NCI-H1417 (cell line): Measurements from ENCODE around the gene CDC123.
"Not testable (repeated sequence)": the region's sequence is repeated elsewhere in the genome, so short reads cannot be mapped to it uniquely, and the experiment has no call there.

ENCODE experiments used
- DNase-seq, 3 experiments: peaks; one replicate each; lab custom pipeline; 2025; lab: John Stamatoyannopoulos, UW

CDC123 gene

GRCh38 chr10:12195603-12196506 lies at the start of gene CDC123, which contains the start of gene NUDT5:
CDC123 (plus strand) TSS chr10:12196188; CDS start chr10:12196246, 58 bp downstream.
NUDT5 (minus strand) TSS chr10:12195891; CDS start chr10:12186291, 9,600 bp downstream.
- peak; percentile 84 to 95 (median 95) for DNase-seq

GRCh38 chr10:12150163-12150562 lies 45.8 kb upstream of the CDC123 start:
- no peak for DNase-seq

GRCh38 chr10:12154516-12154915 lies 41.5 kb upstream of the CDC123 start:
- DNase-seq = no peak

GRCh38 chr10:12156367-12157123 lies 39.4 kb upstream of the CDC123 start:
- no peak for DNase-seq

- no peak for DNase-seq
Measured at GRCh38 chr10:12158111-12158510, 37.9 kb upstream of the CDC123 start.

GRCh38 chr10:12160664-12161063 lies 35.3 kb upstream of the CDC123 start:
- DNase-seq = no peak

GRCh38 chr10:12162927-12163326 lies 33.1 kb upstream of the CDC123 start:
- DNase-seq = no peak

GRCh38 chr10:12164085-12164484 lies 31.9 kb upstream of the CDC123 start:
- DNase-seq = no peak

GRCh38 chr10:12165036-12165435 lies 31.0 kb upstream of the CDC123 start:
- no peak for DNase-seq

- DNase-seq = no peak
Measured at GRCh38 chr10:12165999-12166775, 29.8 kb upstream of the CDC123 start.

GRCh38 chr10:12171512-12171911 lies 24.5 kb upstream of the CDC123 start:
- not testable (repeated sequence) for DNase-seq

GRCh38 chr10:12177642-12178041 lies 18.3 kb upstream of the CDC123 start:
- no peak for DNase-seq

GRCh38 chr10:12179606-12180170 lies 16.3 kb upstream of the CDC123 start:
- DNase-seq = no peak

GRCh38 chr10:12180221-12180974 lies 15.6 kb upstream of the CDC123 start:
- DNase-seq = no peak

GRCh38 chr10:12181065-12181775 lies 14.8 kb upstream of the CDC123 start:
- DNase-seq = no peak

- no peak for DNase-seq
Measured at GRCh38 chr10:12184165-12184564, 11.8 kb upstream of the CDC123 start.

GRCh38 chr10:12186323-12186722 lies 9.7 kb upstream of the CDC123 start:
- DNase-seq = no peak

- no peak for DNase-seq
Measured at GRCh38 chr10:12187321-12187905, 8.6 kb upstream of the CDC123 start.

- DNase-seq = no peak
Measured at GRCh38 chr10:12188656-12189055, 7.3 kb upstream of the CDC123 start.

GRCh38 chr10:12189426-12189825 lies 6.6 kb upstream of the CDC123 start:
- no peak for DNase-seq
